Thyroid gland (tissue), 4 donors: ENCODE measurements around the gene GOLGA3. TPM values are rescaled to one million over a fixed set of nuclear protein-coding genes. Genes with fewer than 3 reads are reported as not detected.
"Not testable (repeated sequence)": the region's sequence is repeated elsewhere in the genome, so short reads cannot be mapped to it uniquely, and the experiment has no call there.

ENCODE experiments used
- DNase-seq, 2 donors: peaks; one replicate each; pipeline ENCODE4 v3.0.0-alpha.2; 2019
- H3K27ac ChIP-seq, 3 donors: fragments of 200-600 bp; sonication (generic); 1 replicate in 2 of 3; 2 replicates in 1 of 3; pipeline ENCODE4 v1.5.1; 2016 to 2019; ENCODE audit warnings: mild to moderate bottlenecking in 1 of 3, moderate library complexity in 1 of 3
- H3K27me3 ChIP-seq: fragments of 200-600 bp; sonication (generic); one replicate; pipeline ENCODE4 v1.5.1; 2019
- H3K36me3 ChIP-seq, 2 donors: fragments of 200-600 bp; sonication (generic); one replicate each; pipeline ENCODE4 v1.5.1; 2016 to 2019
- H3K4me1 ChIP-seq, 2 donors: fragments of 200-600 bp; sonication (generic); one replicate each; pipeline ENCODE4 v1.5.1; 2017 to 2019
- H3K4me3 ChIP-seq, 3 donors: fragments of 200-600 bp; sonication (generic); replicated peaks in 1 of 3; 1 replicate in 2 of 3; 2 replicates in 1 of 3; pipeline ENCODE4 v1.5.1; 2016; ENCODE audit warnings: mild to moderate bottlenecking in 1 of 3
- H3K9me3 ChIP-seq: fragments of 200-600 bp; sonication (generic); one replicate; pipeline ENCODE4 v1.5.1; 2017
- POLR2A ChIP-seq, 2 donors: fragments of 450-650 bp; IDR thresholded peaks; one replicate each; pipeline ENCODE4 v1.6.1; 2017; ENCODE audit warnings: antibody characterized with exemption in 2 of 2, mild to moderate bottlenecking in 2 of 2, moderate library complexity in 1 of 2
- WGBS, 2 donors: methylation state at CpG; one replicate each; pipeline ENCODE4 v1.1.5; 2017; 5-methylcytosine and 5-hydroxymethylcytosine counted together
- intact Hi-C: fragments of 100-400 bp; cut with DNase I; formaldehyde crosslinking; loops from one replicate; pipeline ENCODE4 v1.15.1; 2023
- total RNA-seq, 4 donors: library from RNA; depleted of rRNA; stranded (reverse); fragments of >200 nt; gene quantifications; one replicate each; pipeline ENCODE4 v1.2.3, GENCODE V29; 2016
- TF ChIP-seq, protein P1 (sequence below), 6 experiments: fragments of 200-600 bp in 3 of 6; fragments of 450-650 bp in 3 of 6; sonication (generic) in 3 of 6; IDR thresholded peaks; one replicate each; pipeline ENCODE4 v1.5.1; 2016 to 2019; ENCODE audit warnings: antibody characterized with exemption in 6 of 6, mild to moderate bottlenecking in 2 of 6, inconsistent platforms in 1 of 6, moderate library complexity in 1 of 6

GOLGA3 gene
- total RNA-seq, 4 donors from 2014 or later = 73.8 to 106 (median 88.8) TPM

DNA sequence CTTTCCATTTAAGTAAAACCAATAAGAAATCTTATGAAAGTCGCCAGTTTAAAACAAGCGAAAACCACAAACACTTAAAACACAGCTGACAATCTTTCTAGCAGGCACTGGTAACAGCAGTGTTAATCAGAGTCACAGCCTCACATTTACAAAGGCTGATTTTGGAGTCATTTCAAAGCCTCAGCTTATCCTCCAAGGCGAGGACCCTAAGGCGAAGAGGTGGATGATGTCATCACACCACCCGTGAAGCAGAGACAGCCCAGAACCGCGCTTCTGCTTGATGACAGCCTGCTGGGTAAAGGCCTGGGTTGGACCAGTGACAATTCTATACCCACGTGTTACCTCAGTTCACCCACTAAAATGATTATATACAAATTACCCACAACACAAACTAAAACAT lies 10.1 kb downstream of the GOLGA3 start:
- WGBS, 2 donors = 93% methylated on average over 8 of the region's 8 CpGs
- no peak for DNase-seq
- Histone ChIP-seq H3K4me1 (peaks cover 17 to 23% of the 10 kb centered on the region in 2 donors), H3K9me3 (no peaks in the 10 kb centered on the region), H3K27me3 (no peaks in the 10 kb centered on the region), H3K4me3 (no peak overlapping the region), H3K36me3 (peaks cover 31% of the 10 kb centered on the region in 2 donors), H3K27ac (peak overlapping the region in 1 of 3 donors; percentile 58)
- TF ChIP-seq, protein P1, sequence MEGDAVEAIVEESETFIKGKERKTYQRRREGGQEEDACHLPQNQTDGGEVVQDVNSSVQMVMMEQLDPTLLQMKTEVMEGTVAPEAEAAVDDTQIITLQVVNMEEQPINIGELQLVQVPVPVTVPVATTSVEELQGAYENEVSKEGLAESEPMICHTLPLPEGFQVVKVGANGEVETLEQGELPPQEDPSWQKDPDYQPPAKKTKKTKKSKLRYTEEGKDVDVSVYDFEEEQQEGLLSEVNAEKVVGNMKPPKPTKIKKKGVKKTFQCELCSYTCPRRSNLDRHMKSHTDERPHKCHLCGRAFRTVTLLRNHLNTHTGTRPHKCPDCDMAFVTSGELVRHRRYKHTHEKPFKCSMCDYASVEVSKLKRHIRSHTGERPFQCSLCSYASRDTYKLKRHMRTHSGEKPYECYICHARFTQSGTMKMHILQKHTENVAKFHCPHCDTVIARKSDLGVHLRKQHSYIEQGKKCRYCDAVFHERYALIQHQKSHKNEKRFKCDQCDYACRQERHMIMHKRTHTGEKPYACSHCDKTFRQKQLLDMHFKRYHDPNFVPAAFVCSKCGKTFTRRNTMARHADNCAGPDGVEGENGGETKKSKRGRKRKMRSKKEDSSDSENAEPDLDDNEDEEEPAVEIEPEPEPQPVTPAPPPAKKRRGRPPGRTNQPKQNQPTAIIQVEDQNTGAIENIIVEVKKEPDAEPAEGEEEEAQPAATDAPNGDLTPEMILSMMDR (IDR thresholded peaks at IDR 0.05) = no peak
- TF ChIP-seq POLR2A (IDR thresholded peaks at IDR 0.05) = no peak
- intact Hi-C loops = no loop called here

- Histone ChIP-seq H3K4me1 (peaks cover 0 to 12% of the 10 kb centered on the region in 2 donors), H3K36me3 (peaks cover 51 to 54% of the 10 kb centered on the region in 2 donors), H3K4me3 (no peak overlapping the region), H3K27ac (no peak overlapping the region), H3K9me3 (no peaks in the 10 kb centered on the region), H3K27me3 (no peaks in the 10 kb centered on the region)
- 95 to 98% methylated on average over 19 to 21 of the region's 21 CpGs for WGBS, 2 donors
- intact Hi-C loops = no loop called here
- TF ChIP-seq, protein P1 (IDR thresholded peaks at IDR 0.05) = no peak
- TF ChIP-seq POLR2A (IDR thresholded peaks at IDR 0.05) = no peak
- DNase-seq = no peak
Observed at GRCh38 chr12:132814232-132814631, 14.4 kb downstream of the GOLGA3 start.

- Histone ChIP-seq H3K9me3 (no peaks in the 10 kb centered on the region), H3K27me3 (no peaks in the 10 kb centered on the region), H3K27ac (no peak overlapping the region), H3K4me1 (peaks cover 0 to 6% of the 10 kb centered on the region in 2 donors), H3K36me3 (peaks cover 49 to 54% of the 10 kb centered on the region in 2 donors), H3K4me3 (no peak overlapping the region)
- intact Hi-C loops = no loop called here
- 96 to 100% methylated on average over 6 of the region's 6 CpGs for WGBS, 2 donors
- no peak for DNase-seq
- TF ChIP-seq POLR2A (IDR thresholded peaks at IDR 0.05) = no peak
- TF ChIP-seq, protein P1 (IDR thresholded peaks at IDR 0.05) = no peak
Observed at GRCh38 chr12:132813443-132813842, 15.2 kb downstream of the GOLGA3 start.

- Histone ChIP-seq H3K9me3 (no peaks in the 10 kb centered on the region), H3K27ac (no peak overlapping the region), H3K36me3 (peaks cover 55 to 60% of the 10 kb centered on the region in 2 donors), H3K27me3 (no peaks in the 10 kb centered on the region), H3K4me3 (no peak overlapping the region), H3K4me1 (no peaks in the 10 kb centered on the region)
- DNase-seq = no peak
- WGBS, 2 donors = 90 to 94% methylated on average over 8 of the region's 8 CpGs
- no peak for TF ChIP-seq POLR2A (IDR thresholded peaks at IDR 0.05)
- TF ChIP-seq, protein P1 (IDR thresholded peaks at IDR 0.05) = no peak
- intact Hi-C loops = no loop called here
Observed at GRCh38 chr12:132812631-132813305, 15.9 kb downstream of the GOLGA3 start.

- H3K27me3 ChIP-seq, intact Hi-C loops, H3K27ac ChIP-seq, H3K9me3 ChIP-seq, H3K4me3 ChIP-seq, H3K4me1 ChIP-seq: not testable (repeated sequence)
- TF ChIP-seq, protein P1 (IDR thresholded peaks at IDR 0.05) = peak in 2 of 6 experiments; percentile 15 to 34
- WGBS, 2 donors = 73 to 93% methylated on average over 7 to 10 of the region's 13 CpGs
- DNase-seq = peak; percentile 24 to 31
- H3K36me3 ChIP-seq = peaks cover 57 to 73% of the 10 kb centered on the region in 2 donors
Observed at GRCh38 chr12:132809391-132809790, 19.3 kb downstream of the GOLGA3 start.
